Thyroid gland (tissue), 4 donors: ENCODE data around the gene FAM219B.

Experiments
- POLR2A ChIP-seq, 2 donors: fragments of 450-650 bp; IDR thresholded peaks; one replicate each; pipeline ENCODE4 v1.6.1; 2017; ENCODE audit warnings: antibody characterized with exemption in 2 of 2, mild to moderate bottlenecking in 2 of 2, moderate library complexity in 1 of 2
- TF ChIP-seq, protein P1 (sequence below), 6 experiments: fragments of 200-600 bp in 3 of 6; fragments of 450-650 bp in 3 of 6; sonication (generic) in 3 of 6; IDR thresholded peaks; one replicate each; pipeline ENCODE4 v1.5.1; 2016 to 2019; ENCODE audit warnings: antibody characterized with exemption in 6 of 6, mild to moderate bottlenecking in 2 of 6, inconsistent platforms in 1 of 6, moderate library complexity in 1 of 6

GRCh38 chr15:74851960-74852359 lies 54.7 kb downstream of the FAM219B start:
- TF ChIP-seq, protein P1, sequence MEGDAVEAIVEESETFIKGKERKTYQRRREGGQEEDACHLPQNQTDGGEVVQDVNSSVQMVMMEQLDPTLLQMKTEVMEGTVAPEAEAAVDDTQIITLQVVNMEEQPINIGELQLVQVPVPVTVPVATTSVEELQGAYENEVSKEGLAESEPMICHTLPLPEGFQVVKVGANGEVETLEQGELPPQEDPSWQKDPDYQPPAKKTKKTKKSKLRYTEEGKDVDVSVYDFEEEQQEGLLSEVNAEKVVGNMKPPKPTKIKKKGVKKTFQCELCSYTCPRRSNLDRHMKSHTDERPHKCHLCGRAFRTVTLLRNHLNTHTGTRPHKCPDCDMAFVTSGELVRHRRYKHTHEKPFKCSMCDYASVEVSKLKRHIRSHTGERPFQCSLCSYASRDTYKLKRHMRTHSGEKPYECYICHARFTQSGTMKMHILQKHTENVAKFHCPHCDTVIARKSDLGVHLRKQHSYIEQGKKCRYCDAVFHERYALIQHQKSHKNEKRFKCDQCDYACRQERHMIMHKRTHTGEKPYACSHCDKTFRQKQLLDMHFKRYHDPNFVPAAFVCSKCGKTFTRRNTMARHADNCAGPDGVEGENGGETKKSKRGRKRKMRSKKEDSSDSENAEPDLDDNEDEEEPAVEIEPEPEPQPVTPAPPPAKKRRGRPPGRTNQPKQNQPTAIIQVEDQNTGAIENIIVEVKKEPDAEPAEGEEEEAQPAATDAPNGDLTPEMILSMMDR (IDR thresholded peaks at IDR 0.05) = no peak
- no peak for TF ChIP-seq POLR2A (IDR thresholded peaks at IDR 0.05)
